T-helper 17 cell (primary cell): ENCODE measurements around the gene TP53I3. TPM values are rescaled to one million over a fixed set of nuclear protein-coding genes. Genes with fewer than 3 reads are reported as not detected.
A peak's percentile ranks its signal among the peaks of the same experiment; 100 is the strongest.
"Not testable (repeated sequence)": the region's sequence is repeated elsewhere in the genome, so short reads cannot be mapped to it uniquely, and the experiment has no call there.

Experiments
- ATAC-seq: fragments of 150-1000 bp; cut with Tn5 transposase; 2 replicates; pipeline ENCODE4 v1.10.0; 2021; ENCODE audit warnings: mild to moderate bottlenecking, moderate library complexity
- DNase-seq, 3 donors: peaks; one replicate each; pipeline versions ENCODE4 v3.0.0 to v3.0.0-alpha.2; 2020 to 2021
- H3K9me3 ChIP-seq: one replicate; pipeline ENCODE4 v1.7.0; 2013; ENCODE audit warnings: low read length, mild to moderate bottlenecking; ENCODE audit not compliant: control insufficient read depth, poor library complexity, severe bottlenecking
- H3K27ac Mint-ChIP-seq: one replicate; pipeline ENCODE4 v1.8.0; 2022; ENCODE audit warnings: mild to moderate bottlenecking, moderate library complexity, mixed read lengths
- H3K27me3 Mint-ChIP-seq: one replicate; pipeline ENCODE4 v1.8.0; 2022; ENCODE audit warnings: mixed read lengths
- H3K36me3 Mint-ChIP-seq: one replicate; pipeline ENCODE4 v1.8.0; 2022; ENCODE audit warnings: low read depth, mixed read lengths
- H3K4me1 Mint-ChIP-seq: one replicate; pipeline ENCODE4 v1.8.0; 2022; ENCODE audit warnings: mild to moderate bottlenecking, mixed read lengths
- H3K4me3 Mint-ChIP-seq: one replicate; pipeline ENCODE4 v1.8.0; 2022; ENCODE audit warnings: mild to moderate bottlenecking, moderate library complexity, mixed read lengths
- total RNA-seq, 4 donors: library from RNA in 2 of 4; stranded (reverse) in 2 of 4; gene quantifications; one replicate each; pipeline ENCODE4 v1.2.3 and lab custom pipeline; 2022 to 2026

Gene TP53I3
- total RNA-seq, 2 donors from 2014 or later = 0.17 to 0.34 TPM

- not testable (repeated sequence) for H3K4me1 Mint-ChIP-seq, H3K36me3 Mint-ChIP-seq, ATAC-seq, DNase-seq, H3K4me3 Mint-ChIP-seq, H3K27ac Mint-ChIP-seq, H3K27me3 Mint-ChIP-seq, H3K9me3 ChIP-seq
These were observed 24.8 kb upstream of the TP53I3 start for GRCh38 chr2:24109431-24109830.

GRCh38 chr2:24107336-24107735, 22.7 kb upstream of the TP53I3 start:
- Mint-ChIP-seq H3K27me3 (no peaks in the 10 kb centered on the region), H3K4me1 (no peaks in the 10 kb centered on the region), H3K4me3 (no peak overlapping the region), H3K27ac (no peak overlapping the region), H3K36me3 (no peaks in the 10 kb centered on the region)
- DNase-seq (no peak), ATAC-seq (no peak)
- no peaks in the 10 kb centered on the region for H3K9me3 ChIP-seq

- Mint-ChIP-seq H3K27ac (no peak overlapping the region), H3K27me3 (no peaks in the 10 kb centered on the region), H3K4me3 (no peak overlapping the region), H3K36me3 (no peaks in the 10 kb centered on the region), H3K4me1 (no peaks in the 10 kb centered on the region)
- ATAC-seq (no peak), DNase-seq (no peak)
- no peaks in the 10 kb centered on the region for H3K9me3 ChIP-seq
These were observed 22.2 kb upstream of the TP53I3 start for GRCh38 chr2:24106786-24107185.

- Mint-ChIP-seq H3K4me1 (no peaks in the 10 kb centered on the region), H3K27me3 (no peaks in the 10 kb centered on the region), H3K36me3 (no peaks in the 10 kb centered on the region), H3K4me3 (no peak overlapping the region), H3K27ac (no peak overlapping the region)
- DNase-seq = no peak
- no peak for ATAC-seq
- no peaks in the 10 kb centered on the region for H3K9me3 ChIP-seq
These were observed 21.2 kb upstream of the TP53I3 start for GRCh38 chr2:24105816-24106215.

- no peak for ATAC-seq
- no peak overlapping the region for H3K27ac Mint-ChIP-seq
- DNase-seq = no peak
- no peak overlapping the region for H3K4me3 Mint-ChIP-seq
- H3K36me3 Mint-ChIP-seq = no peaks in the 10 kb centered on the region
- no peaks in the 10 kb centered on the region for H3K9me3 ChIP-seq
- no peaks in the 10 kb centered on the region for H3K27me3 Mint-ChIP-seq
- no peaks in the 10 kb centered on the region for H3K4me1 Mint-ChIP-seq
These were observed 20.3 kb upstream of the TP53I3 start for GRCh38 chr2:24104906-24105305.

GRCh38 chr2:24104110-24104650, 19.5 kb upstream of the TP53I3 start:
- no peaks in the 10 kb centered on the region for H3K27me3 Mint-ChIP-seq
- H3K9me3 ChIP-seq = no peaks in the 10 kb centered on the region
- H3K36me3 Mint-ChIP-seq = no peaks in the 10 kb centered on the region
- H3K27ac Mint-ChIP-seq = no peak overlapping the region
- no peak for DNase-seq
- H3K4me1 Mint-ChIP-seq = no peaks in the 10 kb centered on the region
- H3K4me3 Mint-ChIP-seq = no peak overlapping the region
- ATAC-seq = no peak

GRCh38 chr2:24102677-24103076, 18.0 kb upstream of the TP53I3 start:
- H3K36me3 Mint-ChIP-seq = no peaks in the 10 kb centered on the region

GRCh38 chr2:24101992-24102391, 17.4 kb upstream of the TP53I3 start:
- Mint-ChIP-seq H3K4me1 (no peaks in the 10 kb centered on the region), H3K36me3 (no peaks in the 10 kb centered on the region), H3K4me3 (no peak overlapping the region), H3K27ac (no peak overlapping the region), H3K27me3 (no peaks in the 10 kb centered on the region)
- no peak for ATAC-seq
- no peak for DNase-seq
- no peaks in the 10 kb centered on the region for H3K9me3 ChIP-seq

More at GRCh38 chr2:24102677-24103076, 18.0 kb upstream of the TP53I3 start:
- H3K27ac Mint-ChIP-seq = no peak overlapping the region
- H3K27me3 Mint-ChIP-seq = no peaks in the 10 kb centered on the region
- DNase-seq (no peak), ATAC-seq (no peak)
- H3K4me1 Mint-ChIP-seq = no peaks in the 10 kb centered on the region
- no peaks in the 10 kb centered on the region for H3K9me3 ChIP-seq
- no peak overlapping the region for H3K4me3 Mint-ChIP-seq

- H3K27me3 Mint-ChIP-seq, H3K9me3 ChIP-seq, H3K36me3 Mint-ChIP-seq, H3K4me3 Mint-ChIP-seq, H3K27ac Mint-ChIP-seq, DNase-seq, ATAC-seq, H3K4me1 Mint-ChIP-seq: not testable (repeated sequence)
These were observed 16.1 kb upstream of the TP53I3 start for GRCh38 chr2:24100732-24101131.

GRCh38 chr2:24095171-24095677, 10.6 kb upstream of the TP53I3 start:
- not testable (repeated sequence) for H3K4me1 Mint-ChIP-seq, H3K36me3 Mint-ChIP-seq, DNase-seq, H3K27ac Mint-ChIP-seq, H3K27me3 Mint-ChIP-seq, H3K4me3 Mint-ChIP-seq, H3K9me3 ChIP-seq, ATAC-seq

GRCh38 chr2:24093270-24093669, 8.6 kb upstream of the TP53I3 start:
- not testable (repeated sequence) for ATAC-seq, DNase-seq, H3K27me3 Mint-ChIP-seq, H3K4me1 Mint-ChIP-seq, H3K9me3 ChIP-seq, H3K36me3 Mint-ChIP-seq, H3K27ac Mint-ChIP-seq, H3K4me3 Mint-ChIP-seq

GRCh38 chr2:24088821-24089359, 4.3 kb upstream of the TP53I3 start:
- H3K9me3 ChIP-seq = no peaks in the 10 kb centered on the region
- no peak overlapping the region for H3K4me3 Mint-ChIP-seq
- no peak for DNase-seq
- H3K4me1 Mint-ChIP-seq = peaks cover 8% of the 10 kb centered on the region
- H3K27ac Mint-ChIP-seq = no peak overlapping the region
- ATAC-seq = no peak
- no peaks in the 10 kb centered on the region for H3K36me3 Mint-ChIP-seq
- H3K27me3 Mint-ChIP-seq = no peaks in the 10 kb centered on the region

GRCh38 chr2:24087032-24087431, 2.4 kb upstream of the TP53I3 start:
- no peaks in the 10 kb centered on the region for H3K9me3 ChIP-seq
- H3K27ac Mint-ChIP-seq = no peak overlapping the region
- ATAC-seq = no peak
- no peaks in the 10 kb centered on the region for H3K36me3 Mint-ChIP-seq
- no peak for DNase-seq
- no peaks in the 10 kb centered on the region for H3K27me3 Mint-ChIP-seq
- peaks cover 14% of the 10 kb centered on the region for H3K4me1 Mint-ChIP-seq
- H3K4me3 Mint-ChIP-seq = no peak overlapping the region

GRCh38 chr2:24086241-24086640, 1.6 kb upstream of the TP53I3 start:
- Mint-ChIP-seq H3K4me3 (no peak overlapping the region), H3K27me3 (no peaks in the 10 kb centered on the region), H3K36me3 (no peaks in the 10 kb centered on the region), H3K4me1 (peaks cover 14% of the 10 kb centered on the region), H3K27ac (peak overlapping the region; percentile 34)
- ATAC-seq (no peak), DNase-seq (no peak)
- no peaks in the 10 kb centered on the region for H3K9me3 ChIP-seq
